GM06990 (cell line): Measurements from ENCODE around the gene UBE3C.
"Not testable (repeated sequence)": the region's sequence is repeated elsewhere in the genome, so short reads cannot be mapped to it uniquely, and the experiment has no call there.

Source experiments
- DNase-seq: peaks from one replicate; pipeline ENCODE4 v3.0.0-alpha.2; 2011; ENCODE audit not compliant: insufficient read length; ENCODE audit errors: extremely low read depth
- H3K27me3 ChIP-seq: replicated peaks from 2 replicates; pipeline ENCODE4 v1.6.0; 2011; ENCODE audit warnings: low read length; ENCODE audit not compliant: control insufficient read depth, insufficient read depth
- H3K36me3 ChIP-seq: 2 replicates; pipeline ENCODE4 v1.5.1; 2011; ENCODE audit warnings: low read length; ENCODE audit not compliant: control insufficient read depth, insufficient read depth
- H3K4me3 ChIP-seq: replicated peaks from 2 replicates; pipeline ENCODE4 v1.5.1; 2011; ENCODE audit warnings: low read depth, mild to moderate bottlenecking, control low read depth, low read length
- TF ChIP-seq, protein P1 (sequence below): IDR thresholded peaks from 2 replicates; pipeline ENCODE4 v1.5.1; 2011; ENCODE audit warnings: low read length, control low read depth, mild to moderate bottlenecking, inconsistent platforms; ENCODE audit not compliant: insufficient read depth, poor library complexity, severe bottlenecking

The UBE3C gene

DNA sequence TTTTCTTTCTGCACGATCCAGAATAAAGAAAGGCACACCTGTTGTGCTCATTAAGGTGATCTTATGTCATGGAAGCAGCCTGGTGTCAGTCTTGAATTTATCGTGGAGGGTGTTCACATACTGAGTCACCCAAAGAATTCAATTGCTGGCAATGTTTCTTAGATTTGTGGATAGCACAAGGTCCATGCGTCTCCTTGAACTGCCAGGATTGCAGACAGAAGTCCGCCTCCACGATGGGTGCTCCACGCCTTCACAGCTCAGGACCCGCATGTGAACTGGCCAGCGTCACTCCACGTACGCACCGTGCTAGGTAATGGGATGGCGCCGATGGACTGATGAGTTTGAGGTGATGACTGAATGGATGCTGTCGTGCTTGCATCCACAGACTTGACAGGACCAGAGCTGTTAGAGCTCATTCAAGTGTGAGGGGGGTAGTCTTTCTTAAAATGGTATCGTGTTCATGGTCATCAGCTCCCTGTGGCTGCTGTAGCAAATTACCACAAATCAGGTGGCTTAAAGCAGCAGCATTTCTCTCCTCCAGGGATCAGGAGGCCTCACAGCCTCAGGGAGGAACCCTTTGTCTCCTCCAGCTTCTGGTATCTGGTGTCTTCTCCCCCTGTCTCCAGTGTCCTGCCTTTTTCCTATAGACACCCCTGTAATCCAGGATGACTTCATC lies 132.7 kb downstream of the UBE3C start:
- H3K27me3 ChIP-seq, result no peaks in the 10 kb centered on the region
- H3K36me3 ChIP-seq, result peaks cover 12% of the 10 kb centered on the region
- no peak for DNase-seq
- no peak overlapping the region for H3K4me3 ChIP-seq
- TF ChIP-seq, protein P1, sequence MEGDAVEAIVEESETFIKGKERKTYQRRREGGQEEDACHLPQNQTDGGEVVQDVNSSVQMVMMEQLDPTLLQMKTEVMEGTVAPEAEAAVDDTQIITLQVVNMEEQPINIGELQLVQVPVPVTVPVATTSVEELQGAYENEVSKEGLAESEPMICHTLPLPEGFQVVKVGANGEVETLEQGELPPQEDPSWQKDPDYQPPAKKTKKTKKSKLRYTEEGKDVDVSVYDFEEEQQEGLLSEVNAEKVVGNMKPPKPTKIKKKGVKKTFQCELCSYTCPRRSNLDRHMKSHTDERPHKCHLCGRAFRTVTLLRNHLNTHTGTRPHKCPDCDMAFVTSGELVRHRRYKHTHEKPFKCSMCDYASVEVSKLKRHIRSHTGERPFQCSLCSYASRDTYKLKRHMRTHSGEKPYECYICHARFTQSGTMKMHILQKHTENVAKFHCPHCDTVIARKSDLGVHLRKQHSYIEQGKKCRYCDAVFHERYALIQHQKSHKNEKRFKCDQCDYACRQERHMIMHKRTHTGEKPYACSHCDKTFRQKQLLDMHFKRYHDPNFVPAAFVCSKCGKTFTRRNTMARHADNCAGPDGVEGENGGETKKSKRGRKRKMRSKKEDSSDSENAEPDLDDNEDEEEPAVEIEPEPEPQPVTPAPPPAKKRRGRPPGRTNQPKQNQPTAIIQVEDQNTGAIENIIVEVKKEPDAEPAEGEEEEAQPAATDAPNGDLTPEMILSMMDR, result no peak

DNA sequence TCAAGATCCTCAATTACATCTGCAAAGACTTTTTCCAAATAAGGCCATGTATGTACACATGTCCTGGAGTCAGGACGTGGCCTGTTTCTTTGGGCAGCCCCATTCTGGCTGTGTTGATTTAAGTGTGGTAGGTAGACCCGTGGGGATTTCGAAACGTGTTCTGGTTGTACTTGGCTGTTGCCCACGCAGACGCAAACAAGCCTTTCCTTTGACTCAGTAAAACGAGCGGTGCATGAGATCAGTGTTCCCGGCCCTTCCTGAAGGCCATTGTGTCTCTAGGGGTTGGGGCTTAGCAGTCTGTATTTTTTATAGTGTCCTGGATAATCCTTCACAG lies 133.2 kb downstream of the UBE3C start:
- no peak for DNase-seq
- Histone ChIP-seq H3K36me3 (peaks cover 12% of the 10 kb centered on the region), H3K4me3 (no peak overlapping the region), H3K27me3 (no peaks in the 10 kb centered on the region)
- TF ChIP-seq, protein P1, result no peak

DNA sequence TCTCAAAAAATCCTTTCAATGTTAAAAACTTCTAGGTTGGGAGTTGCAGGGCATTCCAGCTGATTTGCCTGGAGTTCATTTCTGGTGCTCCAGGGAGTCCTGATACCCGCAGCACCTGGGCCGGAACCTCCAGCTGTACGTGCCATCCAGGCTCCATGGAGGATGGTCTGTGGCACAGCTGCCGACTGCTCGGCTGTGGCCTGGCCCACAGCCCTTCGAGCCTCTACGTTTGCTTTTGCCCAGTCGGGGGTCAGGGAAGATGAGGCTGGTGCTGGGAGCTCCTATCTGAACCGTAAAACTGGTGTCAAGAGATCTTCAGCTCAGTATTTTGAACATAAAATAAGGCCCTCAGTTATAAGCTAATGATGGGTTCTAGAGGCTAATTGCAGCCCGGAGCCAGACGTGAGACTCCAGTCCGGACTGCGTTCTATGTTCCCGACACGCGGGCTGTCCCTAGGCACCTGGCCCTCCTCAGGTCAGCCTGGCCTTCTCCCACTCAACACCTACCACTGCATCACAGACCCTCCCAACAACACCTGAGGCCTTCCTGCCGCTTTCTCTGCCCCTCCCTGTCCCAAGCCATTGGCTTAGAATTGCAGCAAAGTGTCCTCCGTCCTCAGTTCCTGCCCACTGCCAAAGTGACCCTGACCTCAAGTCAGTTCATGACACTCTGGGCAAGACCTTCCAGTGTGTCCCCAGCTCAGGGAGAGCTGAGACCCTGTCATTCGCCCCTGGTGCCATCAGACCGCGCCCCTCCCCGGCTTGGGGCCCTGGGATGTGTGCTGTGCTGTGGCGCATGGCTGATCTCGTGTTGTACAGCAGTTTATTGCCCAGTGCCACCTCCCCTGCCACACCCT lies 133.9 kb downstream of the UBE3C start:
- Histone ChIP-seq H3K36me3 (peaks cover 9% of the 10 kb centered on the region), H3K27me3 (no peaks in the 10 kb centered on the region), H3K4me3 (no peak overlapping the region)
- TF ChIP-seq, protein P1, result no peak
- DNase-seq, result no peak

DNA sequence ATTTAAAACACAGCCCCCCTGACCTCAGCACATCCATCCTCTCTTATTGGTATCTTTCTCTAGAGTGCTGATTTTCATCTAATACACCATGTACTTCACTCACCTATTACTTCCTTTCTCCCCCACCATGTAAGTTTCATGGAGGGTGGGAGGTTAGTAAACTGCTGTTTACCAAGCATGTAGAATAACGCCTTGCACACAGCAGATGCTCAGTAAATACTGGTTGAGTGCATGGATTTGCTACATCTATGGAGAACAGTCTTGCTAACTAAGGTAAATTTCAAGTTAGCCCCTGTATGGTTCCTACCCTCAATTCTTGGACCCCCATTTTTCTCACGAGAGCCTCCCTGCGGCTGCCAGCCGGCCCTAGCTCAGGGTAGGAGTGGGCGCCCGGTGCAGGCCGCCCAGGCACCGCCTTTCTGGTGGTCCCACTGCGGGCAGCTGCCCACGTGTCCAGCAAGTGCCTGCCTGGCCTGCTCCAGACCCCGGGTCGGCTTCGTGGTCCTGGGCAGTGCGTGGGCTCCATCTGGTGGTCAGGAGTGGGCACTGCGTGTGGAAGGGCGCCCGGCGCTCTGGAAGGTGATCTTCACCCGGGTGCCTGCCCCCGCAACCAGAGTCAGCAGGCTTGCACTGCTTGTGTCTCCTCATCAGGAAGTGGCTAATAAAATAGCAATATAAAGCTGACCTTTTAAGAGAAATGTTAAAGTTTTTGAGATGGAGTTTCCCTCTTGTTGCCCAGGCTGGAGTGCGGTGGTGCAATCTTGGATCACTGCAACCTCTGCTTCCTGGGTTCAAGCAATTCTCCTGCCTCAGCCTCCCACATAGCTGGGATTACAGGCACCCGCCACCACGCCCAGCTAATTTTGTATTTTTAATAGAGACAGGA lies 134.7 kb downstream of the UBE3C start:
- no peaks in the 10 kb centered on the region for H3K27me3 ChIP-seq
- H3K4me3 ChIP-seq, result no peak overlapping the region
- TF ChIP-seq, protein P1, result peak; percentile 99
- peak; percentile 77 for DNase-seq
- H3K36me3 ChIP-seq, result peaks cover 5% of the 10 kb centered on the region

DNA sequence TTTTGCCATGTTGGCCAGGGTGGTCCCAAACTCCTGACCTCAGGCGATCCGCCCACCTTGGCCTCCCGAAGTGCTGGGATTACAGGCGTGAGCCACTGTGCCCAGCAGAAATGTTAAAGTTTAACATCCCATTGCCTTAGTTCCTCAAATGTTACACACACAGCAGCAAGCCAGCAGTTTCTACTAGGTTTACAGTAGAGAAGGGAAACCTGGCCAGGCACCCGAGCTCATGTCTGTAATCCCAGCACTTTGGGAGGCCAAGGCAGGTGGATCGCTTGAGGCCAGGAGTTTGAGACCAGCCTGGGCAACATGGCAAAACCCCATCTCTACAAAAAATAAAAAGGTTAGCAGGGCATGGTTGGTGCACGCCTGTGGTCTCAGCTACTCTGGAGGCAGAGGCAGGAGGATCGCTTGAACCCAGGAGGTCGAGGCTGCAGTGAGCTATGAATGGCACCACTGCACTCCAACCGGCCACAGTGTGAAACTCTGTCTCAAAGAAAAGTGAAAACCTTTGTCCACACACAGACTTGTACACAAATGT lies 135.4 kb downstream of the UBE3C start:
- not testable (repeated sequence) for H3K27me3 ChIP-seq, H3K36me3 ChIP-seq, DNase-seq, H3K4me3 ChIP-seq
